HG03039 (cell line): ENCODE results near the gene OR4A5.
"Not testable (repeated sequence)": the region's sequence is repeated elsewhere in the genome, so short reads cannot be mapped to it uniquely, and the experiment has no call there.

Experiments used
- ATAC-seq: cut with Tn5 transposase; IDR thresholded peaks from one replicate; pipeline ENCODE4 v1.9.1; 2021; ENCODE audit warnings: mild to moderate bottlenecking, moderate library complexity; ENCODE audit not compliant: unreplicated experiment

Gene OR4A5, protein sequence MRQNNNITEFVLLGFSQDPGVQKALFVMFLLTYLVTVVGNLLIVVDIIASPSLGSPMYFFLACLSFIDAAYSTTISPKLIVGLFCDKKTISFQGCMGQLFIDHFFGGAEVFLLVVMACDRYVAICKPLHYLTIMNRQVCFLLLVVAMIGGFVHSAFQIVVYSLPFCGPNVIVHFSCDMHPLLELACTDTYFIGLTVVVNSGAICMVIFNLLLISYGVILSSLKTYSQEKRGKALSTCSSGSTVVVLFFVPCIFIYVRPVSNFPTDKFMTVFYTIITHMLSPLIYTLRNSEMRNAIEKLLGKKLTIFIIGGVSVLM

DNA sequence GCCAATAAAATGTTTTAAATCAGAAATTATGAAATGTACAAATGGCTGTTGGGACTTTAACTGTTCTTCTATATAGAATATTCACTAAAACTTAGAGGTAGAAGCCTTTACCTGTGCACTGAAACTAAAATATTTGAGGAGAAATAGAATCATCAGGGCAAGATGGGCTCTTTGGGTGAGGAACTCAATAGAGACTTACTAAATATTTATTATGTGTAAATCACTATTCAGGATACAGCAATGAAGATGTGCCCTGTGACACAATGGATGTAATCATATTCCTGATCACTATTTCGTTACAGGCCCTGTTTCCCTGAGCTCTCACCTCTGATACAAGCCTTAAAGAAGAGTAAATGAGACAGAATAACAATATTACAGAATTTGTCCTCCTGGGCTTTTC is at the start of gene OR4A5:
Gene OR4A5, plus strand, starts transcription at position 301 of the 400 bp plus-strand sequence. Its CDS starts 53 bp downstream, at position 354.
- ATAC-seq: not testable (repeated sequence)

- ATAC-seq: not testable (repeated sequence)
Measured at GRCh38 chr11:54720094-54720493, 13.5 kb downstream of the OR4A5 start.
